Endothelial cell of umbilical vein (primary cell): Measurements from ENCODE around the gene STMN1.

Experiments used
- EZH2 ChIP-seq: IDR thresholded peaks from 2 replicates; pipeline ENCODE4 v1.6.1; 2012; ENCODE audit warnings: borderline replicate concordance, low read depth, mild to moderate bottlenecking, moderate library complexity, low read length, inconsistent platforms; ENCODE audit not compliant: severe bottlenecking
- GATA2 ChIP-seq: IDR thresholded peaks from 2 replicates; pipeline ENCODE4 v1.7.0; 2011; ENCODE audit warnings: low read depth, mild to moderate bottlenecking, moderate library complexity, mixed read lengths, low read length; ENCODE audit not compliant: insufficient read length, insufficient read depth
- MAX ChIP-seq: IDR thresholded peaks from 2 replicates; pipeline ENCODE4 v1.6.1; 2011; ENCODE audit not compliant: insufficient read depth, insufficient read length
- MYC ChIP-seq: IDR thresholded peaks from one replicate; pipeline ENCODE4 v1.6.1; 2011; ENCODE audit warnings: mild to moderate bottlenecking, low read depth, low read length
- POLR2A ChIP-seq: IDR thresholded peaks from 2 replicates; pipeline ENCODE4 v1.6.1; 2012; ENCODE audit warnings: low read depth, mild to moderate bottlenecking, control low read depth, low read length
- POLR2AphosphoS5 ChIP-seq: IDR thresholded peaks from 2 replicates; pipeline ENCODE4 v1.6.1; 2012; ENCODE audit warnings: low read depth, mild to moderate bottlenecking, control low read depth, low read length, moderate library complexity; ENCODE audit not compliant: insufficient read depth
- TF ChIP-seq, protein P1 (sequence below), 2 donors: IDR thresholded peaks; 1 replicate in 1 of 2; 2 replicates in 1 of 2; pipeline ENCODE4 v1.5.1; 2011; ENCODE audit warnings: low read length in 2 of 2, mild to moderate bottlenecking in 2 of 2, moderate library complexity in 2 of 2, control low read depth in 1 of 2, inconsistent platforms in 1 of 2, low read depth in 1 of 2; ENCODE audit not compliant: insufficient read depth in 1 of 2; ENCODE audit errors: extremely low read depth in 1 of 2

- TF ChIP-seq POLR2A (no peak), MAX (no peak), EZH2 (no peak), POLR2AphosphoS5 (no peak), MYC (no peak), GATA2 (no peak)
- TF ChIP-seq, protein P1, sequence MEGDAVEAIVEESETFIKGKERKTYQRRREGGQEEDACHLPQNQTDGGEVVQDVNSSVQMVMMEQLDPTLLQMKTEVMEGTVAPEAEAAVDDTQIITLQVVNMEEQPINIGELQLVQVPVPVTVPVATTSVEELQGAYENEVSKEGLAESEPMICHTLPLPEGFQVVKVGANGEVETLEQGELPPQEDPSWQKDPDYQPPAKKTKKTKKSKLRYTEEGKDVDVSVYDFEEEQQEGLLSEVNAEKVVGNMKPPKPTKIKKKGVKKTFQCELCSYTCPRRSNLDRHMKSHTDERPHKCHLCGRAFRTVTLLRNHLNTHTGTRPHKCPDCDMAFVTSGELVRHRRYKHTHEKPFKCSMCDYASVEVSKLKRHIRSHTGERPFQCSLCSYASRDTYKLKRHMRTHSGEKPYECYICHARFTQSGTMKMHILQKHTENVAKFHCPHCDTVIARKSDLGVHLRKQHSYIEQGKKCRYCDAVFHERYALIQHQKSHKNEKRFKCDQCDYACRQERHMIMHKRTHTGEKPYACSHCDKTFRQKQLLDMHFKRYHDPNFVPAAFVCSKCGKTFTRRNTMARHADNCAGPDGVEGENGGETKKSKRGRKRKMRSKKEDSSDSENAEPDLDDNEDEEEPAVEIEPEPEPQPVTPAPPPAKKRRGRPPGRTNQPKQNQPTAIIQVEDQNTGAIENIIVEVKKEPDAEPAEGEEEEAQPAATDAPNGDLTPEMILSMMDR (IDR thresholded peaks at IDR 0.05; ENCODE audit: extremely low read depth in 1 of 2, insufficient read depth in 1 of 2, low read depth in 1 of 2, low read length in 2 of 2), result no peak
Observed at GRCh38 chr1:25873120-25873519, 33.1 kb downstream of the STMN1 start.
